Lung (tissue), 12 donors: Measurements from ENCODE around the gene ZFP2. TPM values are rescaled to one million over a fixed set of nuclear protein-coding genes. Genes with fewer than 3 reads are reported as not detected.

Source experiments
- ATAC-seq: fragments of 200-7000 bp; cut with Tn5 transposase; one replicate; pipeline ENCODE4 v1.9.1; 2020; ENCODE audit warnings: moderate number of reproducible peaks; ENCODE audit not compliant: insufficient read depth, low FRiP score
- DNase-seq, 3 donors: peaks; one replicate each; pipeline ENCODE4 v3.0.0-alpha.2; 2013 to 2017
- H3K27ac ChIP-seq, 2 donors: one replicate each; pipeline ENCODE4 v1.5.1; 2013; ENCODE audit warnings: mild to moderate bottlenecking in 2 of 2, moderate library complexity in 2 of 2, control low read depth in 1 of 2, inconsistent platforms in 1 of 2, low read depth in 1 of 2, low read length in 1 of 2
- H3K27me3 ChIP-seq, 3 donors: one replicate each; pipeline ENCODE4 v1.5.1; 2013; ENCODE audit warnings: low read length in 2 of 3; ENCODE audit not compliant: control insufficient read depth in 3 of 3, insufficient read depth in 3 of 3
- H3K36me3 ChIP-seq, 4 donors: one replicate each; pipeline ENCODE4 v1.5.1; 2013; ENCODE audit warnings: low read length in 4 of 4, mild to moderate bottlenecking in 1 of 4, moderate library complexity in 1 of 4; ENCODE audit not compliant: control insufficient read depth in 4 of 4, insufficient read depth in 4 of 4
- H3K4me1 ChIP-seq, 5 donors: one replicate each; pipeline ENCODE4 v1.5.1; 2013; ENCODE audit warnings: low read length in 5 of 5, mild to moderate bottlenecking in 2 of 5, moderate library complexity in 1 of 5; ENCODE audit not compliant: control insufficient read depth in 5 of 5, insufficient read depth in 5 of 5
- H3K4me3 ChIP-seq: one replicate; pipeline ENCODE4 v1.5.1; 2013; ENCODE audit warnings: mild to moderate bottlenecking, control low read depth, moderate library complexity
- H3K9ac ChIP-seq, 2 donors: one replicate each; pipeline ENCODE4 v1.5.1; 2013; ENCODE audit warnings: low read length in 2 of 2, control low read depth in 1 of 2; ENCODE audit not compliant: insufficient read depth in 1 of 2
- H3K9me3 ChIP-seq, 4 donors: one replicate each; pipeline ENCODE4 v1.5.1; 2013; ENCODE audit warnings: low read length in 3 of 4, mild to moderate bottlenecking in 1 of 4, moderate library complexity in 1 of 4; ENCODE audit not compliant: control insufficient read depth in 4 of 4, insufficient read depth in 3 of 4
- CTCF ChIP-seq: IDR thresholded peaks from 2 replicates; pipeline ENCODE4 v1.5.1; 2012; ENCODE audit warnings: mild to moderate bottlenecking; ENCODE audit errors: control extremely low read depth, extremely low read depth
- WGBS, 2 donors: extraction: QIAGEN DNeasy Blood & Tissue Kit; methylation state at CpG; one replicate each; pipeline ENCODE4 v1.1.7; 2013; 5-methylcytosine and 5-hydroxymethylcytosine counted together
- polyA plus RNA-seq, 2 donors: library from polyadenylated mRNA; stranded (reverse); fragments of 200-250 nt; gene quantifications; one replicate each; pipeline ENCODE4 v1.2.1, GENCODE V29; 2013
- total RNA-seq, 2 donors: library from RNA; depleted of rRNA in 1 of 2; stranded (reverse); fragments of >200 nt in 1 of 2; gene quantifications; one replicate each; pipeline ENCODE4 v1.2.1, GENCODE V29; 2014 to 2021
- donor health status: control.
- donor health status: control.
- donor health status: Bipolar disorder and iron deficiency.
- donor health status: healthy.
- donor health status: DM: yes; HTN: yes; CAD: no.

Gene ZFP2
- total and polyA plus RNA-seq, 4 donors: 0.35 to 5.3 (median 1.3) TPM

DNA sequence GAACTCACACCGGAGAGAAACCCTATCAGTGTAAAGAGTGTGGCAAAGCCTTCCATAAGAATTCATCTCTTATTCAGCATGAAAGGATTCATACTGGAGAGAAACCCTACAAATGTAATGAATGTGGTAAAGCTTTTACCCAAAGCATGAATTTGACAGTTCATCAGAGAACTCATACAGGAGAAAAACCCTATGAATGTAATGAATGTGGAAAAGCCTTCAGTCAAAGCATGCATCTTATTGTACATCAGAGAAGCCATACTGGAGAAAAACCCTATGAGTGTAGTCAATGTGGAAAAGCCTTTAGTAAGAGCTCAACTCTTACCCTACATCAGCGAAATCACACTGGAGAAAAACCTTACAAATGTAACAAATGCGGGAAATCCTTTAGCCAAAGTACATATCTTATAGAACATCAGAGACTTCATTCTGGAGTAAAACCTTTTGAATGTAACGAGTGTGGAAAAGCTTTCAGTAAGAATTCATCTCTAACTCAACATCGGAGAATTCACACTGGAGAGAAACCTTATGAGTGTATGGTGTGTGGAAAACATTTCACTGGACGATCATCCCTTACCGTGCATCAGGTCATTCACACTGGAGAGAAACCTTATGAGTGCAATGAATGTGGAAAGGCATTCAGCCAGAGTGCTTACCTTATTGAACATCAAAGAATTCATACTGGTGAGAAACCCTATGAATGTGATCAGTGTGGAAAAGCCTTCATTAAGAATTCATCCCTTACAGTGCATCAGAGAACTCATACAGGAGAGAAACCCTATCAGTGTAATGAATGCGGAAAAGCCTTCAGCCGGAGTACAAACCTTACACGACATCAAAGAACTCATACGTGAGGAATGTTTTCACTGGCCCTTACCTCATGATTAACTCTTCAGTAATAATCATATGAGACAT is 36.4 kb downstream of the ZFP2 start:
- H3K9ac ChIP-seq: no peak overlapping the region
- no peaks in the 10 kb centered on the region for H3K27me3 ChIP-seq
- H3K4me1 ChIP-seq: no peaks in the 10 kb centered on the region
- peaks cover 28 to 72% (median 62%) of the 10 kb centered on the region in 4 donors for H3K9me3 ChIP-seq
- H3K27ac ChIP-seq: no peak overlapping the region
- WGBS, 2 donors: 94 to 96% methylated on average over 11 of the region's 11 CpGs
- ATAC-seq (no peak), DNase-seq (no peak)
- H3K36me3 ChIP-seq: peaks cover 7 to 52% (median 23%) of the 10 kb centered on the region in 4 donors
- no peak for TF ChIP-seq CTCF
- no peak overlapping the region for H3K4me3 ChIP-seq

DNA sequence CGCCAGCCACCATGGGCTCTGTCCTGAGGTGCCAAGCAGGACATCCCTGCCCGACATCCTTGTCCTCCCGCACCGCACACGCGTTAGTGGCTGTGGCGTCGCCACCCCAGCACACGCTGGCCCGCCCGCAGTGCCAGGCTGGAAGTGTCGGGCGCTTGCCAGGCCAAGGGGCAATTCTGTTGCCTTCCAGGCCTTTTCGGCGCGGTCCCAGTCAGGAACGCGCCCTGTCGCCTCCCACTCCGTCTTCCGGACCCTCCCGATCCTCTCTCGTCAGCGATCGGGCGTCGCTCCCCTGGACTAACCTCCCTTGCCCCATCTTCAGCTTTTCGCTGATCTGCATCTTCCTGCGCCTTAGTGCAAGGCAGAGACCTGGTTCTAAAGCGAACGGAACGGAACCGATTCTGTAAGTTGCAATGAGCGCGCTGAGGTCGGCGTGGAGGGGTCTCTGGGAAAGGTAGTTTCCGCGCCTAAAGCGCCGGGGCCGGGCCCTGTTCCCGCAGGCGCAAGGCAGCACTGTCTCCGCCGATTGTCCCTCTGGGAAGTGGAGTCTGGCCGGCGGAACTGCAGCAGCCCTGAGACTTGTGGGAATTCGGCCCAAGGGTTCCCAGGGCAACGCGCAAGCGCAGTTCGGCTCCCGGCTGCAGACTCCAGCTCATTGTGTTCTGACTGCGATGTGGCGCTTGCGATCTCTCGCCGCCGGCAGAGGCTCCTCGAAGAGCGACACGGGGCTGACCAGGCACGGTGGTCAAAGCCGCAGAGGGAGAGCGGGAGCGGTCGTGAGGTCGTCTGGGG is 45.1 kb downstream of the ZFP2 start, which contains the start of gene ZNF454:
ZNF454 (plus strand) TSS at position 630 of the 792 bp plus-strand sequence. CDS start 1,594 bp downstream, outside the sequence.
- Histone ChIP-seq H3K4me3 (peak within 1 kb of the TSS; percentile 62), H3K27ac (peak within 1 kb of the TSS; percentile 73 to 89), H3K9ac (peak within 1 kb of the TSS; percentile 59 to 76), H3K27me3 (no peaks in the 10 kb centered on the region), H3K9me3 (peaks cover 4 to 58% (median 32%) of the 10 kb centered on the region in 4 donors), H3K36me3 (peaks cover 0 to 44% (median 12%) of the 10 kb centered on the region in 4 donors), H3K4me1 (peaks cover 0 to 3% (median 0%) of the 10 kb centered on the region in 5 donors)
- TF ChIP-seq CTCF: no peak
- peak; percentile 86 for ATAC-seq
- DNase-seq: peak; percentile 97 to 99 (median 98)
- 3 to 6% methylated on average over 69 of the region's 69 CpGs for WGBS, 2 donors

DNA sequence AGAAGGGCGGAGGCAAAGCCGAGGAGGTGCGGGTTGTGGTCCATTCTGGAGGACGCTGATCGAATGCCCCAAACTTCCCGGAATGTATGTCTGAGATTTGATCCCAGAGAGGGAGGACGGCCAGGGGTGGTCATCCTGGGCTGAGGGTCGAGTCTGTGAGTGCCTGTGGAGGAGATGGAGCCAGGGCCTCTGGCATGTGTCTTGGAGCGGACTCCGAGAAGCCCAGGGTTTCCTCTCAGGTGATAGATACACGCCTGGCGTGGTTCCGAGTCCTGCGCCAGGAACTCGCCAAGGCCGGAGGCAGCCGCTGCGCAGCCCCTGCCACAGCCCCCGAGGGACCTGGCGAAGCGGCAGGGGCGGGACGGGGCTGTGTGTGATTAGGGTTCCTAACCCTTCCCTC is 45.6 kb downstream of the ZFP2 start:
- no peak for ATAC-seq

More for the DNA sequence above, 45.6 kb downstream of the ZFP2 start:
- Histone ChIP-seq H3K9ac (peak overlapping the region; percentile 47 to 76), H3K27ac (peak overlapping the region; percentile 23 to 58), H3K27me3 (no peaks in the 10 kb centered on the region), H3K4me3 (peak overlapping the region; percentile 62), H3K9me3 (peaks cover 4 to 61% (median 29%) of the 10 kb centered on the region in 4 donors), H3K36me3 (peaks cover 0 to 47% (median 13%) of the 10 kb centered on the region in 4 donors), H3K4me1 (peaks cover 0 to 3% (median 0%) of the 10 kb centered on the region in 5 donors)
- TF ChIP-seq CTCF: no peak
- WGBS, 2 donors: 6% methylated on average over 23 of the region's 23 CpGs
- peak in 1 of 3 donors; percentile 57 for DNase-seq
